HepG2 (cell line): Measurements from ENCODE around the gene VENTX.

Experiments used
- CREB1 ChIP-seq, 2 experiments: fragments of 450-650 bp in 1 of 2; IDR thresholded peaks; 2 replicates each; pipeline ENCODE4 v1.6.1; 2016 to 2017; ENCODE audit warnings: control low read depth in 1 of 2, mild to moderate bottlenecking in 1 of 2, missing compliant biosample characterization in 1 of 2, missing genetic modification characterization in 1 of 2
- FOXA1 ChIP-seq, 2 experiments: fragments of 450-650 bp in 1 of 2; sonication (generic) in 1 of 2; formaldehyde crosslinking in 1 of 2; IDR thresholded peaks; 2 replicates each; pipeline versions ENCODE4 v1.4.0 to v1.6.1; 2016 to 2020; ENCODE audit warnings: missing genetic modification reagents in 1 of 2
- GTF2F1 ChIP-seq: fragments of 150-350 bp; IDR thresholded peaks from 2 replicates; pipeline ENCODE4 v1.6.1; 2014; ENCODE audit warnings: low read length
- KLF16 ChIP-seq, 2 experiments: sonication (generic) in 1 of 2; formaldehyde crosslinking in 1 of 2; IDR thresholded peaks; 2 replicates each; pipeline versions ENCODE4 v1.6.1 to v1.8.0; 2016 to 2023; ENCODE audit warnings: missing genetic modification reagents in 2 of 2, missing compliant biosample characterization in 1 of 2
- MBD4 ChIP-seq: IDR thresholded peaks from 2 replicates; pipeline ENCODE4 v1.6.1; 2012; ENCODE audit warnings: low read length, inconsistent platforms, borderline replicate concordance
- THAP11 ChIP-seq: IDR thresholded peaks from 2 replicates; pipeline ENCODE4 v1.6.1; 2016; ENCODE audit warnings: missing biosample characterization, missing genetic modification reagents
- ZNF629 ChIP-seq: sonication (generic); formaldehyde crosslinking; conservative IDR thresholded peaks from 2 replicates; pipeline ENCODE4 v1.5.0; 2020; ENCODE audit warnings: missing genetic modification reagents
- TF ChIP-seq, protein P1 (sequence below): sonication (generic); formaldehyde crosslinking; IDR thresholded peaks from 2 replicates; pipeline ENCODE4 v1.4.0; 2020; ENCODE audit warnings: mild to moderate bottlenecking, missing genetic modification reagents, borderline replicate concordance
- TF ChIP-seq, protein P2 (sequence below): sonication (generic); formaldehyde crosslinking; IDR thresholded peaks from 2 replicates; pipeline ENCODE4 v1.5.0; 2020; ENCODE audit warnings: mild to moderate bottlenecking, missing genetic modification reagents, moderate library complexity

DNA sequence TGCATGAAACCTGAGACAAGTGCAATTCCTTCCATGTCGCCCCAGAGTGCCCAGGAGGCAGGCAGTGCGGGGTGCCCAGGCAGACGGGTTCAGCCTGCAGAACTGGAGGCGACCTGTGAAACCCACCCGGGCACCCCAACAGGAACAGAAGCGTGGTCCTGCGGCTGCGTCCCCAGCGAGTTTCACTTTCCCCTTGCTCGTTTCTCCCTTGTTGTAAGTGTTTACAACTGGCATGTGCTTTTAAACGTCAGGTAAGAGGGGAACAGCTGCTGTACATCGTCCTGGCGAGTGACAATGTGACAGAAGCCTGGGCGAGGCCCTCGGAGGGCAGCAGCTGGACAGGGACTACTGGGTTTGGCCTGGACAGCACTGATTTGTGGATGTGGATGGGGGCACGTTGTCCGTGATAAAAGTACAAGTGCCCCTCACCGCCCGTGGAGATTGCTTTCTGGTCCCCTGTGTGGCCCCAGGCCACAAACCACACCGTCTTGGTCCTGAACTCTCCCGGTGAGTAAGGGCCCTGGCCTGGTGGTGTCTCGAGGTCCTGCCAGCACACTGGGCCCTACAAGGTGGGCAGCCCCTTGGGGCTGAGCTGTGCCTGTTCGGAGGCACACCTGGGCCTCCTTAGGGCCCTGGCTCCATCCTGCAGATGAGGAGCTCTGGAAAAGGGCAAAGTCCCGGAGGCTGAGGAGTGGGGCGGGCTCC, 4.0 kb downstream of the VENTX start:
- TF ChIP-seq MBD4, result no peak
- TF ChIP-seq GTF2F1, result no peak
- TF ChIP-seq KLF16 (CRISPR knock-in tag; IDR thresholded peaks at IDR 0.05), result no peak
- TF ChIP-seq, protein P1, sequence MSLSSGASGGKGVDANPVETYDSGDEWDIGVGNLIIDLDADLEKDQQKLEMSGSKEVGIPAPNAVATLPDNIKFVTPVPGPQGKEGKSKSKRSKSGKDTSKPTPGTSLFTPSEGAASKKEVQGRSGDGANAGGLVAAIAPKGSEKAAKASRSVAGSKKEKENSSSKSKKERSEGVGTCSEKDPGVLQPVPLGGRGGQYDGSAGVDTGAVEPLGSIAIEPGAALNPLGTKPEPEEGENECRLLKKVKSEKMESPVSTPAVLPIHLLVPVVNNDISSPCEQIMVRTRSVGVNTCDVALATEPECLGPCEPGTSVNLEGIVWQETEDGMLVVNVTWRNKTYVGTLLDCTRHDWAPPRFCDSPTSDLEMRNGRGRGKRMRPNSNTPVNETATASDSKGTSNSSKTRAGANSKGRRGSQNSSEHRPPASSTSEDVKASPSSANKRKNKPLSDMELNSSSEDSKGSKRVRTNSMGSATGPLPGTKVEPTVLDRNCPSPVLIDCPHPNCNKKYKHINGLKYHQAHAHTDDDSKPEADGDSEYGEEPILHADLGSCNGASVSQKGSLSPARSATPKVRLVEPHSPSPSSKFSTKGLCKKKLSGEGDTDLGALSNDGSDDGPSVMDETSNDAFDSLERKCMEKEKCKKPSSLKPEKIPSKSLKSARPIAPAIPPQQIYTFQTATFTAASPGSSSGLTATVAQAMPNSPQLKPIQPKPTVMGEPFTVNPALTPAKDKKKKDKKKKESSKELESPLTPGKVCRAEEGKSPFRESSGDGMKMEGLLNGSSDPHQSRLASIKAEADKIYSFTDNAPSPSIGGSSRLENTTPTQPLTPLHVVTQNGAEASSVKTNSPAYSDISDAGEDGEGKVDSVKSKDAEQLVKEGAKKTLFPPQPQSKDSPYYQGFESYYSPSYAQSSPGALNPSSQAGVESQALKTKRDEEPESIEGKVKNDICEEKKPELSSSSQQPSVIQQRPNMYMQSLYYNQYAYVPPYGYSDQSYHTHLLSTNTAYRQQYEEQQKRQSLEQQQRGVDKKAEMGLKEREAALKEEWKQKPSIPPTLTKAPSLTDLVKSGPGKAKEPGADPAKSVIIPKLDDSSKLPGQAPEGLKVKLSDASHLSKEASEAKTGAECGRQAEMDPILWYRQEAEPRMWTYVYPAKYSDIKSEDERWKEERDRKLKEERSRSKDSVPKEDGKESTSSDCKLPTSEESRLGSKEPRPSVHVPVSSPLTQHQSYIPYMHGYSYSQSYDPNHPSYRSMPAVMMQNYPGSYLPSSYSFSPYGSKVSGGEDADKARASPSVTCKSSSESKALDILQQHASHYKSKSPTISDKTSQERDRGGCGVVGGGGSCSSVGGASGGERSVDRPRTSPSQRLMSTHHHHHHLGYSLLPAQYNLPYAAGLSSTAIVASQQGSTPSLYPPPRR, result no peak
- TF ChIP-seq CREB1 (IDR thresholded peaks at IDR 0.05), result no peak
- no peak for TF ChIP-seq CREB1 (CRISPR knock-in tag; IDR thresholded peaks at IDR 0.05)
- no peak for TF ChIP-seq THAP11
- no peak for TF ChIP-seq ZNF629 (CRISPR knock-in tag)
- TF ChIP-seq, protein P2, sequence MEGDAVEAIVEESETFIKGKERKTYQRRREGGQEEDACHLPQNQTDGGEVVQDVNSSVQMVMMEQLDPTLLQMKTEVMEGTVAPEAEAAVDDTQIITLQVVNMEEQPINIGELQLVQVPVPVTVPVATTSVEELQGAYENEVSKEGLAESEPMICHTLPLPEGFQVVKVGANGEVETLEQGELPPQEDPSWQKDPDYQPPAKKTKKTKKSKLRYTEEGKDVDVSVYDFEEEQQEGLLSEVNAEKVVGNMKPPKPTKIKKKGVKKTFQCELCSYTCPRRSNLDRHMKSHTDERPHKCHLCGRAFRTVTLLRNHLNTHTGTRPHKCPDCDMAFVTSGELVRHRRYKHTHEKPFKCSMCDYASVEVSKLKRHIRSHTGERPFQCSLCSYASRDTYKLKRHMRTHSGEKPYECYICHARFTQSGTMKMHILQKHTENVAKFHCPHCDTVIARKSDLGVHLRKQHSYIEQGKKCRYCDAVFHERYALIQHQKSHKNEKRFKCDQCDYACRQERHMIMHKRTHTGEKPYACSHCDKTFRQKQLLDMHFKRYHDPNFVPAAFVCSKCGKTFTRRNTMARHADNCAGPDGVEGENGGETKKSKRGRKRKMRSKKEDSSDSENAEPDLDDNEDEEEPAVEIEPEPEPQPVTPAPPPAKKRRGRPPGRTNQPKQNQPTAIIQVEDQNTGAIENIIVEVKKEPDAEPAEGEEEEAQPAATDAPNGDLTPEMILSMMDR, result no peak
- TF ChIP-seq FOXA1 (IDR thresholded peaks at IDR 0.05), result no peak
- no peak for TF ChIP-seq FOXA1 (CRISPR knock-in tag; IDR thresholded peaks at IDR 0.05)
